ENCODE measurements around the gene AHCYL2. TPM values are rescaled to one million over a fixed set of nuclear protein-coding genes. Genes with fewer than 3 reads are reported as not detected.

AHCYL2 gene
- total RNA-seq, 1 donor from 2014 or later = 14.7 TPM

DNA sequence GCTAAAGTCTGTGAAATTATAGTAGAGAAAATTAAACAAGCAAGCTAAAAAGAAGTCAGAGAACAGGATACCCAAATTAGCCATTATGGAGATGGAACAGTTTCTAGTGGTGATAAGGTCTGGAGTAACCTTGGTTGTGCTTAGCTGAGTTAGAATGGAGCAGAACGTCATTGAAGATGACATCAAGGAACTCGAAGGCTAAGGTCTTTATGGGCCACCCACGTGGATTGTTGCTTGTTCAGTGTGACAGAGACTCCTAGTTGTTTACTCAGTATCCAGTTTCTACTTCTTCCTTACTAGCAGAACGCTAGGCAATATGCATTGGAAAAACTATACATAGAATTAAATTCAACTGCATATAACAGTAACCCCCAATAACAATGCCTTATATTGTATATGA lies 39.7 kb downstream of the AHCYL2 start:
- no peaks in the 10 kb centered on the region for H3K27me3 ChIP-seq (ENCODE audit: insufficient read depth, low read length)

DNA sequence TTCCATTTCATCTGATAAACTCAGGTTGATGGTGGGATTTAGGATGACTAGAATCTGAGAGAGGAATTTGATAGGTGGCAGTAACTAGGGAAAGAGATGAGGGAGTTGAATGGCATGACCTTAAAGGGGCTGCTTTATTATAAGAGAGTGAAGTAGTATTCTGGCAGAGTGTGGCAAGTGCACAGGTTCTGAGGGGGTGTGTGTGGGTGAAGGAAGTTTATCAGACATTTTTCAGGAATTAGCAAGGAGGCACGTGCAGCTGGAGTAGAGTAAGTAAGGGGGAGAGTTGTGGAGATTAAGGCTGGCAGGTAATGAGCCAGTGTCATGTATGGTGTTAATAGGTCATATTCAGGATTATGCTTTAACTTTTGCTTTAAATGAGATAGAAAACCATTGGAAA lies 40.5 kb downstream of the AHCYL2 start:
- no peaks in the 10 kb centered on the region for H3K4me1 ChIP-seq (ENCODE audit: insufficient read depth, low read length)
- no peaks in the 10 kb centered on the region for H3K9me3 ChIP-seq (ENCODE audit: insufficient read depth, low read depth, low read length)
- no peak overlapping the region for H2AFZ ChIP-seq (ENCODE audit: low read depth, low read length)
- H3K27ac Mint-ChIP-seq (ENCODE audit: unreplicated experiment) = no peak overlapping the region
- no peak for FAIRE-seq
- no peak overlapping the region for H3K4me3 ChIP-seq (ENCODE audit: insufficient read depth, low read depth, low read length)
- no peak overlapping the region for H3K4me2 ChIP-seq (ENCODE audit: low read length)
- no peaks in the 10 kb centered on the region for H3K9me3 Mint-ChIP-seq (ENCODE audit: unreplicated experiment)
- H3K79me2 ChIP-seq (ENCODE audit: insufficient read depth, low read length) = peaks cover 4% of the 10 kb centered on the region
- H3K27me3 ChIP-seq (ENCODE audit: insufficient read depth, low read length) = no peaks in the 10 kb centered on the region
- no peak overlapping the region for H3K9ac ChIP-seq (ENCODE audit: low read length)
- H4K20me1 ChIP-seq (ENCODE audit: insufficient read depth, low read length) = peaks cover 5% of the 10 kb centered on the region
- H3K27me3 Mint-ChIP-seq (ENCODE audit: low read depth, unreplicated experiment) = no peaks in the 10 kb centered on the region
- no peak overlapping the region for H3K4me3 Mint-ChIP-seq (ENCODE audit: unreplicated experiment)
- no peak overlapping the region for H3K27ac ChIP-seq (ENCODE audit: low read depth, low read length)
- H3K36me3 ChIP-seq (ENCODE audit: insufficient read depth, low read length) = no peaks in the 10 kb centered on the region
- TF ChIP-seq, protein P1, sequence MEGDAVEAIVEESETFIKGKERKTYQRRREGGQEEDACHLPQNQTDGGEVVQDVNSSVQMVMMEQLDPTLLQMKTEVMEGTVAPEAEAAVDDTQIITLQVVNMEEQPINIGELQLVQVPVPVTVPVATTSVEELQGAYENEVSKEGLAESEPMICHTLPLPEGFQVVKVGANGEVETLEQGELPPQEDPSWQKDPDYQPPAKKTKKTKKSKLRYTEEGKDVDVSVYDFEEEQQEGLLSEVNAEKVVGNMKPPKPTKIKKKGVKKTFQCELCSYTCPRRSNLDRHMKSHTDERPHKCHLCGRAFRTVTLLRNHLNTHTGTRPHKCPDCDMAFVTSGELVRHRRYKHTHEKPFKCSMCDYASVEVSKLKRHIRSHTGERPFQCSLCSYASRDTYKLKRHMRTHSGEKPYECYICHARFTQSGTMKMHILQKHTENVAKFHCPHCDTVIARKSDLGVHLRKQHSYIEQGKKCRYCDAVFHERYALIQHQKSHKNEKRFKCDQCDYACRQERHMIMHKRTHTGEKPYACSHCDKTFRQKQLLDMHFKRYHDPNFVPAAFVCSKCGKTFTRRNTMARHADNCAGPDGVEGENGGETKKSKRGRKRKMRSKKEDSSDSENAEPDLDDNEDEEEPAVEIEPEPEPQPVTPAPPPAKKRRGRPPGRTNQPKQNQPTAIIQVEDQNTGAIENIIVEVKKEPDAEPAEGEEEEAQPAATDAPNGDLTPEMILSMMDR (IDR thresholded peaks at IDR 0.05; ENCODE audit: insufficient read depth, low read depth, low read length) = no peak
- TF ChIP-seq EZH2 (IDR thresholded peaks at IDR 0.05; ENCODE audit: insufficient read depth, low read length) = no peak
- peaks cover 6% of the 10 kb centered on the region for H3K4me1 Mint-ChIP-seq (ENCODE audit: low read depth, unreplicated experiment)
- no peak for DNase-seq (ENCODE audit: low read depth)
- H3K36me3 Mint-ChIP-seq (ENCODE audit: low read depth, unreplicated experiment) = no peaks in the 10 kb centered on the region

More for the DNA sequence above, 39.7 kb downstream of the AHCYL2 start:
- no peak for FAIRE-seq
- no peak overlapping the region for H3K4me2 ChIP-seq (ENCODE audit: low read length)
- H3K27me3 Mint-ChIP-seq (ENCODE audit: low read depth, unreplicated experiment) = no peaks in the 10 kb centered on the region
- DNase-seq (ENCODE audit: low read depth) = no peak
- H4K20me1 ChIP-seq (ENCODE audit: insufficient read depth, low read length) = peaks cover 5% of the 10 kb centered on the region
- TF ChIP-seq, protein P1 (IDR thresholded peaks at IDR 0.05; ENCODE audit: insufficient read depth, low read depth, low read length) = no peak
- TF ChIP-seq EZH2 (IDR thresholded peaks at IDR 0.05; ENCODE audit: insufficient read depth, low read length) = no peak
- H3K4me3 ChIP-seq (ENCODE audit: insufficient read depth, low read depth, low read length) = no peak overlapping the region
- no peaks in the 10 kb centered on the region for H3K36me3 ChIP-seq (ENCODE audit: insufficient read depth, low read length)
- H3K27ac ChIP-seq (ENCODE audit: low read depth, low read length) = no peak overlapping the region
- peaks cover 3% of the 10 kb centered on the region for H3K4me1 Mint-ChIP-seq (ENCODE audit: low read depth, unreplicated experiment)
- no peaks in the 10 kb centered on the region for H3K9me3 ChIP-seq (ENCODE audit: insufficient read depth, low read depth, low read length)
- H3K9me3 Mint-ChIP-seq (ENCODE audit: unreplicated experiment) = no peaks in the 10 kb centered on the region
- H3K79me2 ChIP-seq (ENCODE audit: insufficient read depth, low read length) = peaks cover 4% of the 10 kb centered on the region
- no peaks in the 10 kb centered on the region for H3K36me3 Mint-ChIP-seq (ENCODE audit: low read depth, unreplicated experiment)
- H3K4me3 Mint-ChIP-seq (ENCODE audit: unreplicated experiment) = no peak overlapping the region
- no peak overlapping the region for H2AFZ ChIP-seq (ENCODE audit: low read depth, low read length)
- no peak overlapping the region for H3K27ac Mint-ChIP-seq (ENCODE audit: unreplicated experiment)
- H3K4me1 ChIP-seq (ENCODE audit: insufficient read depth, low read length) = no peaks in the 10 kb centered on the region
- H3K9ac ChIP-seq (ENCODE audit: low read length) = no peak overlapping the region

DNA sequence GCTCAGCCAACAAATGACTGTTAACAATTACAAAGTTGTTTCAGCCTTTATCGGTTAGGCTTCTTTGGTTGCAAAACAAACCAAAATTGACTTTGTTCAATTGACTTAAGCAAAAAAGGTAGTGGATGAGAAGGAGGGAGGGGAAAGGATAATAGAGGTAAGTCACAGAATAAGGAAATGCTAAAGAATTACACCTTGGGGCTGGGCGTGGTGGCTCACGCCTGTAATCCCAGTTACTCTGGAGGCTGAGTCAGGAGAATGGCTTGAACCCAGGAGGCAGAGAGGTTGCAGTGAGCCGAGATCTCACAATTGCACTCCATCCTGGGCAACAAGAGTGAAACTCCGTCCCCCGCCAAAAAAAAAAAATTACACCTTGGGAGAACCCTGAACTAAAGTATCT lies 41.4 kb downstream of the AHCYL2 start:
- TF ChIP-seq, protein P1 (IDR thresholded peaks at IDR 0.05; ENCODE audit: insufficient read depth, low read depth, low read length) = no peak
- no peak for TF ChIP-seq EZH2 (IDR thresholded peaks at IDR 0.05; ENCODE audit: insufficient read depth, low read length)
- no peak overlapping the region for H3K27ac ChIP-seq (ENCODE audit: low read depth, low read length)
- no peak for FAIRE-seq

More for the DNA sequence above, 41.4 kb downstream of the AHCYL2 start:
- Histone ChIP-seq H3K27me3 (ENCODE audit: insufficient read depth, low read length) (no peaks in the 10 kb centered on the region), H3K4me1 (ENCODE audit: insufficient read depth, low read length) (no peaks in the 10 kb centered on the region), H3K79me2 (ENCODE audit: insufficient read depth, low read length) (peaks cover 4% of the 10 kb centered on the region), H3K4me3 (ENCODE audit: insufficient read depth, low read depth, low read length) (no peak overlapping the region), H2AFZ (ENCODE audit: low read depth, low read length) (no peak overlapping the region), H3K9ac (ENCODE audit: low read length) (no peak overlapping the region), H3K9me3 (ENCODE audit: insufficient read depth, low read depth, low read length) (no peaks in the 10 kb centered on the region), H4K20me1 (ENCODE audit: insufficient read depth, low read length) (peaks cover 5% of the 10 kb centered on the region), H3K36me3 (ENCODE audit: insufficient read depth, low read length) (no peaks in the 10 kb centered on the region), H3K4me2 (ENCODE audit: low read length) (no peak overlapping the region)
- DNase-seq (ENCODE audit: low read depth) = no peak
- Mint-ChIP-seq H3K27me3 (ENCODE audit: low read depth, unreplicated experiment) (no peaks in the 10 kb centered on the region), H3K36me3 (ENCODE audit: low read depth, unreplicated experiment) (no peaks in the 10 kb centered on the region), H3K27ac (ENCODE audit: unreplicated experiment) (no peak overlapping the region), H3K9me3 (ENCODE audit: unreplicated experiment) (no peaks in the 10 kb centered on the region), H3K4me3 (ENCODE audit: unreplicated experiment) (no peak overlapping the region), H3K4me1 (ENCODE audit: low read depth, unreplicated experiment) (peaks cover 7% of the 10 kb centered on the region)

Measured in astrocyte (in vitro differentiated cells and primary cell).